Activated T-cell treated with anti-CD3 and anti-CD28 coated beads, Interleukin-2, amount 50 U/mL, for 4 hours (primary cell): ENCODE results near the gene MLF2. TPM values are rescaled to one million over a fixed set of nuclear protein-coding genes. Genes with fewer than 3 reads are reported as not detected.

Experiments
- ATAC-seq, 2 donors: fragments of 200-7000 bp; cut with Tn5 transposase; one replicate each; pipeline ENCODE4 v1.10.0; 2021
- DNase-seq: peaks from one replicate; pipeline ENCODE4 v3.0.0-alpha.2; 2020
- H3K27me3 Mint-ChIP-seq: one replicate; pipeline ENCODE4 v1.8.0; 2021; ENCODE audit warnings: low read depth, mixed read lengths
- H3K36me3 Mint-ChIP-seq: one replicate; pipeline ENCODE4 v1.8.0; 2022; ENCODE audit warnings: mixed read lengths; ENCODE audit not compliant: insufficient read depth
- H3K4me1 Mint-ChIP-seq: one replicate; pipeline ENCODE4 v1.8.0; 2021; ENCODE audit warnings: low read depth, mixed read lengths
- H3K4me3 Mint-ChIP-seq: one replicate; pipeline ENCODE4 v1.8.0; 2021; ENCODE audit warnings: mild to moderate bottlenecking, moderate library complexity, mixed read lengths
- H3K9me3 Mint-ChIP-seq: one replicate; pipeline ENCODE4 v1.8.0; 2021; ENCODE audit warnings: mixed read lengths
- total RNA-seq, 3 donors: library from RNA; stranded (reverse); gene quantifications; one replicate each; pipeline ENCODE4 v1.2.1, GENCODE V29; 2021

MLF2 gene
- 100 to 1,000 TPM; 185 to 199 (median 189) TPM for total RNA-seq

GRCh38 chr12:6752921-6753771 lies at the start of gene MLF2:
Gene MLF2, minus strand, starts transcription at chr12:6753141. Its CDS starts 807 bp downstream, at chr12:6752334.
- Mint-ChIP-seq H3K4me1 (peaks cover 14% of the 10 kb centered on the region), H3K9me3 (no peaks in the 10 kb centered on the region), H3K27me3 (no peaks in the 10 kb centered on the region), H3K36me3 (peaks cover 17% of the 10 kb centered on the region), H3K4me3 (peak within 1 kb of the TSS; percentile 92)
- DNase-seq (peak; percentile 97), ATAC-seq (peak; percentile 90 to 91)

DNA sequence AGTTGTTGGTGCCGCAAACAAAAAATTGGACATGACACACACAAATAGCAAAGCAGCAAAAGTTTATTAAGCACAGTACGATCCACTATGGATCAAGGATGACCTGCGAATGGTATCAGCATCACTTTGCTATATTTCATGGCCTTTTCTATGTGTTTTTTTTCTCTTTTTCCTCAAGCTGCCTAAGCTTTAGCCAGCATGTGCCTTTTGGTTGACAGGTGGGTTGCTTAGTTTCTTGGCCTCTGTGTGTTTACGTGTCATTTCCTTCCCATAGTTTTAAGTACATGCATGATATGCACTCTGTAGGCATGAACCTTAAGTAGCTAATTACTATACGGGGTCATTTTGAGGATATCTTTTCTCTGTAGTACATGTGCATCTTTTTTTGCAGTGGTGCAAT lies 46.2 kb upstream of the MLF2 start:
- peaks cover 29% of the 10 kb centered on the region for H3K4me1 Mint-ChIP-seq
- H3K27me3 Mint-ChIP-seq = peaks cover 3% of the 10 kb centered on the region
- H3K9me3 Mint-ChIP-seq = no peaks in the 10 kb centered on the region
- peaks cover 19% of the 10 kb centered on the region for H3K36me3 Mint-ChIP-seq
- no peak overlapping the region for H3K4me3 Mint-ChIP-seq
- ATAC-seq (no peak), DNase-seq (no peak)

DNA sequence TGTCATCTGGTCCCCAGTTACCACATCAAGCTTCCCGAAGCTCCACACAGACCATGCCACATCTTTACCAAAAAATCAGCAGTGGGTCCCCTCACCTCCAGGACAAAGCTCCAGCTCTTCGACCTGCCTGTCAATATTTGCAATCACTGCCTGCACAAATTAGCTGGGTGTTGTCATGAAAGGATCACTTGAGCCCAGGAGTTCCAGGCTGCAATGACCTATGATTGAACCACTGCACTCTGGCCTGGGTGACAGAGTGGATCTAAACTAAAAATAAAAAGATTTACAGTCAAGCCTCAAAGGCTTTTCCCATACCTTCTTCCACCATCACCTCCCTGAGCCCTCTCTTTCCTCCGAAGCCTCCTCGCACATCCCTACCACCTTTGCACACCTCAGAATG lies 43.6 kb upstream of the MLF2 start:
- peaks cover 3% of the 10 kb centered on the region for H3K27me3 Mint-ChIP-seq
- H3K4me1 Mint-ChIP-seq = peaks cover 50% of the 10 kb centered on the region
- DNase-seq (no peak), ATAC-seq (no peak)
- H3K9me3 Mint-ChIP-seq = no peaks in the 10 kb centered on the region
- peaks cover 18% of the 10 kb centered on the region for H3K36me3 Mint-ChIP-seq
- no peak overlapping the region for H3K4me3 Mint-ChIP-seq

- ATAC-seq (no peak), DNase-seq (no peak)
- H3K9me3 Mint-ChIP-seq = no peaks in the 10 kb centered on the region
- peaks cover 18% of the 10 kb centered on the region for H3K36me3 Mint-ChIP-seq
- peaks cover 3% of the 10 kb centered on the region for H3K27me3 Mint-ChIP-seq
- H3K4me3 Mint-ChIP-seq = no peak overlapping the region
- H3K4me1 Mint-ChIP-seq = peaks cover 53% of the 10 kb centered on the region
These were observed 42.1 kb upstream of the MLF2 start for GRCh38 chr12:6795088-6795487.

GRCh38 chr12:6792522-6793201 lies 39.7 kb upstream of the MLF2 start:
- peaks cover 59% of the 10 kb centered on the region for H3K4me1 Mint-ChIP-seq
- no peaks in the 10 kb centered on the region for H3K9me3 Mint-ChIP-seq
- peaks cover 3% of the 10 kb centered on the region for H3K27me3 Mint-ChIP-seq
- DNase-seq = no peak
- H3K4me3 Mint-ChIP-seq = peak overlapping the region; percentile 94
- peak; percentile 25 to 41 for ATAC-seq
- H3K36me3 Mint-ChIP-seq = peaks cover 15% of the 10 kb centered on the region

DNA sequence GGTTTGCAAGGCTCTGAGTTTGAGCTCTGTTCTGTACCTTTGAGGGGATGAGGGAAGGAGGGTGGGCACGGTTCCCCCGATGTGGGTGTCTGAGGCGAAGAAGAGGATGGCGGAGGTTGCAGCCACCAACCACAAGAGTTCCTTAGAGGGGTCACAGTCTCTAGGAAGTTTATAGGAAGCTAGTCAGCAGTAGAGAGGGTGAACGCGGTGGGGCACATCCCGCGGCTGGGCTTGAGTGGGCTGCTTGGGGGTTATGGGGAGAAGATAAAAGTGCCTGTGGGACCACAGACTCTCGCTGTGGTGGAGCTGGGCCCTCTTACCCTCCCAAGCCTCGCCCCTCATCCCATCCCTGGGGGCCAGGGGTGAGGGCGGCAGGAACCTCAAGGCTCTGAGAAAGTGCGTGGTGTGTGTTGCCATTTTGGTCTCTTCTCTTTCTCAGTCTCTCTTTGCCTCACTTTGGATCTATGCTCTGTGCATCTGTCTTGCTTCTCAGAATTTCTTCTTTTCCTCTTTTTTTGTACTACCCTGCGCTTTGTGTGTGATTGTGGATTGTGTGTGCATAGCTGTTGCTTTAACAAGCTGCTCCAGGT lies 39.1 kb upstream of the MLF2 start:
- Mint-ChIP-seq H3K9me3 (no peaks in the 10 kb centered on the region), H3K4me1 (peaks cover 60% of the 10 kb centered on the region), H3K4me3 (peak overlapping the region; percentile 94), H3K36me3 (peaks cover 15% of the 10 kb centered on the region), H3K27me3 (peaks cover 3% of the 10 kb centered on the region)
- DNase-seq = no peak
- peak; percentile 12 to 16 for ATAC-seq

DNA sequence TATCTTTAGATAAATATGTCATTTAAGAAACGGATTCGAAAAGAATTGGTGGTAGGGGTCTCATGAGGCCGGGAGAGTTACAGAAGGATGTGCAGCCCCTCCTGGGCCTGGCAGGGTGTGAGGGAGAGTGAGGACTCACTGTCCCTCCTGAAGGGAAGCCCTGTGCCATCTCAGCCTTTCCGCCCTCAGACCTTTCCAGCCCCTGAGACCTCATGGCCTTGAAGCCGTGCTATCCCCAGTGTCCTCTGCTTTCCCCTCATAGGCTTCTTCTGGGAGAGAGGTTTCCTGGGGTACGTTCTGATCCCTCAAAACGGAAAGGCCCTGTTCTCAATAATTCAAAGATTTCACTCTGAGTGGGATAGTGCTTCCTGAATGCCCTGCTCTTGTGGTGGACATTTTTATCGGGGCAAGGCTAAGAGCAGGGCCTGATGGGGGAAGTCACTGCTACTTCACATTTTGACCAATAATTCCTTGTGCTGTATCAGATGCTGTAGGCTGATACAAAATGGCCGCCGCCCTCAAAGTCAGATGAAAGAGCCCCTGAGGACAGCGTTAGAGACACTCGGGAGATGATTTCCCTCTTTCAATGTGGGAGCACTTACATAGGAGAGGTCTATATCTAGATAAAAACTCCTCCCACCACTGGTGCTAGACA lies 37.7 kb upstream of the MLF2 start:
- DNase-seq = no peak
- Mint-ChIP-seq H3K9me3 (no peaks in the 10 kb centered on the region), H3K36me3 (peaks cover 6% of the 10 kb centered on the region), H3K27me3 (no peaks in the 10 kb centered on the region), H3K4me1 (peaks cover 58% of the 10 kb centered on the region), H3K4me3 (peak overlapping the region; percentile 94)
- peak; percentile 42 to 47 for ATAC-seq

- DNase-seq (peak; percentile 58), ATAC-seq (peak; percentile 61 to 66)
- Mint-ChIP-seq H3K4me1 (peaks cover 63% of the 10 kb centered on the region), H3K27me3 (no peaks in the 10 kb centered on the region), H3K9me3 (no peaks in the 10 kb centered on the region), H3K36me3 (peaks cover 2% of the 10 kb centered on the region), H3K4me3 (peak within 1 kb of the TSS; percentile 94)
These were observed 36.3 kb upstream of the MLF2 start, which contains the start of gene CD4 for GRCh38 chr12:6788972-6789924. Gene CD4, plus strand, starts transcription at chr12:6789528. Its CDS starts 10,611 bp downstream, at chr12:6800139.

- DNase-seq (no peak), ATAC-seq (no peak)
- Mint-ChIP-seq H3K9me3 (no peaks in the 10 kb centered on the region), H3K27me3 (no peaks in the 10 kb centered on the region), H3K4me3 (peak overlapping the region; percentile 40), H3K4me1 (peaks cover 63% of the 10 kb centered on the region), H3K36me3 (peaks cover 2% of the 10 kb centered on the region)
These were observed 34.4 kb upstream of the MLF2 start for GRCh38 chr12:6787309-6787708.

DNA sequence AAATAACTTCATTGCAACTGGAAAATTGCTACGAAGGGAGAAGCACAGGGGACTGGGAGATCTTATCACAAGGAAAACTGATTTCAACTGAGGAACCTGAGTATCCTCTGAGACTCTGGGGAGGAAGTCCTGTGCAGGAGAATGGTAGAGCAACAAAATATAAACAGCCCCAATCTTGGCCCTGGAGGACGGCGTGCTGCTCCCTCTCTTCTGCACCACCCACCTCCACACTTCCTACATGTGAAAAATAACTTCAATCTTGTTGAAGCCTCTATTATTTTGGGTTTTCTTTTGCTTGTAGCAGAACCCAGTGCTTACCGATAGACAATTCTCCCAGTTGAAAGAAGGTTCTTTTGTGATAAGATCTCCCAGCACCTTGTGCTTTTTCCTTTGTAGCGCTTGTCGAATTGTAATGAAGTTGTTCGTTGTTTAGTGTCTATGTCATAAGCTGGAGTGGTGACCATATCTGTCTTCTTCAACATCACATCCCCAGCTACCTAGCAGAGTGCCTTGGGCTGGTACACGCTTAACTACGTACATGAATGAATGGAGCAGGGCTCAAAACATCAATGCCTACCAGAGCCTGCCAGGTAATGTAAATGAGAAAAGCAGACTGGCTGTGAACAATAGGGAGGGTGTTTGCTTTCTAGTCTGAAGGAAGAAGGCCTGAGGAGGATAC lies 33.6 kb upstream of the MLF2 start:
- ATAC-seq = peak; percentile 9 to 16

GRCh38 chr12:6784761-6785160 lies 31.8 kb upstream of the MLF2 start:
- Mint-ChIP-seq H3K36me3 (peaks cover 1% of the 10 kb centered on the region), H3K4me1 (peaks cover 66% of the 10 kb centered on the region), H3K9me3 (no peaks in the 10 kb centered on the region), H3K4me3 (no peak overlapping the region), H3K27me3 (no peaks in the 10 kb centered on the region)
- ATAC-seq (no peak), DNase-seq (no peak)

More for the DNA sequence above, 33.6 kb upstream of the MLF2 start:
- no peaks in the 10 kb centered on the region for H3K9me3 Mint-ChIP-seq
- peaks cover 59% of the 10 kb centered on the region for H3K4me1 Mint-ChIP-seq
- DNase-seq = no peak
- peaks cover 2% of the 10 kb centered on the region for H3K36me3 Mint-ChIP-seq
- H3K27me3 Mint-ChIP-seq = no peaks in the 10 kb centered on the region
- H3K4me3 Mint-ChIP-seq = peak overlapping the region; percentile 40

- Mint-ChIP-seq H3K27me3 (no peaks in the 10 kb centered on the region), H3K36me3 (no peaks in the 10 kb centered on the region), H3K4me1 (peaks cover 70% of the 10 kb centered on the region), H3K4me3 (no peak overlapping the region), H3K9me3 (no peaks in the 10 kb centered on the region)
- DNase-seq = no peak
- no peak for ATAC-seq
These were observed 31.4 kb upstream of the MLF2 start for GRCh38 chr12:6784296-6784695.

GRCh38 chr12:6783828-6784227 lies 30.9 kb upstream of the MLF2 start:
- Mint-ChIP-seq H3K36me3 (no peaks in the 10 kb centered on the region), H3K4me1 (peaks cover 70% of the 10 kb centered on the region), H3K27me3 (no peaks in the 10 kb centered on the region), H3K4me3 (no peak overlapping the region), H3K9me3 (no peaks in the 10 kb centered on the region)
- ATAC-seq (no peak), DNase-seq (no peak)
